Uterus (tissue), 4 donors: ENCODE data around the gene OPRL1. TPM values are rescaled to one million over a fixed set of nuclear protein-coding genes. Genes with fewer than 3 reads are reported as not detected.

ENCODE experiments used
- DNase-seq, 2 donors: peaks; one replicate each; pipeline ENCODE4 v3.0.0-alpha.2; 2019 to 2020
- H3K27ac ChIP-seq, 2 donors: fragments of 200-600 bp; sonication (generic); 1 replicate in 1 of 2; 2 replicates in 1 of 2; pipeline ENCODE4 v1.5.1; 2016 to 2018
- H3K27me3 ChIP-seq, 2 donors: fragments of 200-600 bp; sonication (generic); one replicate each; pipeline ENCODE4 v1.5.1; 2018 to 2019; ENCODE audit warnings: control low read depth in 1 of 2
- H3K36me3 ChIP-seq, 2 donors: fragments of 200-600 bp; sonication (generic); one replicate each; pipeline ENCODE4 v1.5.1; 2019; ENCODE audit warnings: control low read depth in 1 of 2
- H3K4me1 ChIP-seq, 2 donors: fragments of 200-600 bp; sonication (generic); one replicate each; pipeline ENCODE4 v1.5.1; 2018 to 2019; ENCODE audit warnings: control low read depth in 1 of 2
- H3K4me3 ChIP-seq, 2 donors: fragments of 200-600 bp; sonication (generic); 1 replicate in 1 of 2; 2 replicates in 1 of 2; pipeline ENCODE4 v1.5.1; 2018 to 2019; ENCODE audit warnings: mild to moderate bottlenecking in 1 of 2
- H3K9me3 ChIP-seq, 2 donors: fragments of 200-600 bp; sonication (generic); one replicate each; pipeline ENCODE4 v1.5.1; 2019; ENCODE audit warnings: control low read depth in 1 of 2
- POLR2A ChIP-seq, 2 donors: fragments of 450-650 bp; IDR thresholded peaks; one replicate each; pipeline ENCODE4 v1.6.1; 2016; ENCODE audit warnings: antibody characterized with exemption in 2 of 2, mild to moderate bottlenecking in 1 of 2, moderate library complexity in 1 of 2
- intact Hi-C: fragments of 100-400 bp; cut with DNase I; formaldehyde crosslinking; loops from one replicate; pipeline ENCODE4 v1.15.1; 2023; ENCODE audit warnings: low total_unique reads
- total RNA-seq, 4 donors: library from RNA; depleted of rRNA in 3 of 4; stranded (reverse); fragments of >200 nt in 3 of 4; gene quantifications; one replicate each; pipeline versions ENCODE4 v1.1.0 to v1.2.4, GENCODE V29; 2014 to 2023
- TF ChIP-seq, protein P1 (sequence below), 4 experiments: fragments of 200-600 bp in 2 of 4; fragments of 450-650 bp in 2 of 4; sonication (generic) in 2 of 4; IDR thresholded peaks; one replicate each; pipeline ENCODE4 v1.5.1; 2016 to 2019; ENCODE audit warnings: antibody characterized with exemption in 4 of 4, mild to moderate bottlenecking in 2 of 4, moderate library complexity in 1 of 4
- donor health status: DM: yes; HTN: yes; CAD: no.

The OPRL1 gene
- total RNA-seq, 4 donors from 2014 or later = 0.51 to 1.9 (median 0.64) TPM; not detected in 1

- H3K27ac ChIP-seq = no peak overlapping the region
- H3K4me1 ChIP-seq = peaks cover 0 to 13% of the 10 kb centered on the region in 2 donors
- no peak for DNase-seq
- peaks cover 0 to 12% of the 10 kb centered on the region in 2 donors for H3K27me3 ChIP-seq
- H3K36me3 ChIP-seq = no peaks in the 10 kb centered on the region
- no peaks in the 10 kb centered on the region for H3K9me3 ChIP-seq
- TF ChIP-seq, protein P1, sequence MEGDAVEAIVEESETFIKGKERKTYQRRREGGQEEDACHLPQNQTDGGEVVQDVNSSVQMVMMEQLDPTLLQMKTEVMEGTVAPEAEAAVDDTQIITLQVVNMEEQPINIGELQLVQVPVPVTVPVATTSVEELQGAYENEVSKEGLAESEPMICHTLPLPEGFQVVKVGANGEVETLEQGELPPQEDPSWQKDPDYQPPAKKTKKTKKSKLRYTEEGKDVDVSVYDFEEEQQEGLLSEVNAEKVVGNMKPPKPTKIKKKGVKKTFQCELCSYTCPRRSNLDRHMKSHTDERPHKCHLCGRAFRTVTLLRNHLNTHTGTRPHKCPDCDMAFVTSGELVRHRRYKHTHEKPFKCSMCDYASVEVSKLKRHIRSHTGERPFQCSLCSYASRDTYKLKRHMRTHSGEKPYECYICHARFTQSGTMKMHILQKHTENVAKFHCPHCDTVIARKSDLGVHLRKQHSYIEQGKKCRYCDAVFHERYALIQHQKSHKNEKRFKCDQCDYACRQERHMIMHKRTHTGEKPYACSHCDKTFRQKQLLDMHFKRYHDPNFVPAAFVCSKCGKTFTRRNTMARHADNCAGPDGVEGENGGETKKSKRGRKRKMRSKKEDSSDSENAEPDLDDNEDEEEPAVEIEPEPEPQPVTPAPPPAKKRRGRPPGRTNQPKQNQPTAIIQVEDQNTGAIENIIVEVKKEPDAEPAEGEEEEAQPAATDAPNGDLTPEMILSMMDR (IDR thresholded peaks at IDR 0.05) = no peak
- TF ChIP-seq POLR2A (IDR thresholded peaks at IDR 0.05) = no peak
- no peak overlapping the region for H3K4me3 ChIP-seq
- intact Hi-C loops = no loop called here
Observed at GRCh38 chr20:64033981-64034493, 45.8 kb upstream of the OPRL1 start.

DNA sequence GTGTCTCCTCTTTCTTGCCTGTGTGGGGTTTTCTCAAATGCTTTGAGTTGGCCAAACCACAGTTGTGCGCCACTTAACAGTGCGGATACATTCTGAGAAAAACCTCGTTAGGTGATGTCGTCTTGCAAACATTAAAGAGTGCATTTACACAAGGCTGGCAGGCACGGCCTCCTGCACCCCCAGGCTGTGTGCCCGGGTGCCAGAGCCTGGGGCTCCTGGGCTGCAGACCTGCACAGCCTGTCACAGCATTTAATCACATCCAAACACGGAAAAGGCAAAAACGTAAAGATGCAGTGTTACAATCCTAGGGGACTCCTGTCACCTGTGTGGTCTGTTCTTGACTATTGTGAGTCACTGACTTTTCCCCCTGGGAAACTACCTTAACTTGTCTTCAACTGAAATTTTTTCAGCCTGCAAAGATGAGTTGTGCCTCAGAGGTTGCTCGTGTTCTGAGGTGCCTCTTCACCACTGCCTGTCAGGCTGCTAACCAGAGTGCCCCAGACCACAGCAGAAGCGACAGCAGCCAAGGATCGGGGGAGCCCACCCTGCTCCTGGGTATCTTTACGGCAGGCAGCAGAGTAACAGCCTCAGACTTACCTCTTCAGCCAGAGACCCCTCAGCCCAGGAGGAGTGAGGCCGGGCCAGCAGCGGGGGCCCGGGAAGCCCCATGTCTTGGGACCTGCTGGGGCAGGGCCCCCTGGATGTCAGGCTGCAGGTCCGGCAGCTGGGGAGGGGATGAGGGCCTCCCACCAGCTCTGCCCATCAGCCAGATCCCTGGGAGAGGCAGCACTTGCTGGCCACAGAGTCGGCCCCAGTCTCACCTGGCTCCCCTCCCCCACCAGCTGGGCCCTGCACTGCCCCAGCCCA, 44.6 kb upstream of the OPRL1 start:
- no peak overlapping the region for H3K4me3 ChIP-seq
- H3K27ac ChIP-seq = no peak overlapping the region
- H3K9me3 ChIP-seq = no peaks in the 10 kb centered on the region
- no peak for DNase-seq
- H3K36me3 ChIP-seq = no peaks in the 10 kb centered on the region
- peaks cover 0 to 21% of the 10 kb centered on the region in 2 donors for H3K27me3 ChIP-seq
- intact Hi-C loops = no loop called here
- TF ChIP-seq, protein P1 (IDR thresholded peaks at IDR 0.05) = no peak
- TF ChIP-seq POLR2A (IDR thresholded peaks at IDR 0.05) = no peak
- peaks cover 0 to 16% of the 10 kb centered on the region in 2 donors for H3K4me1 ChIP-seq

- H3K36me3 ChIP-seq = no peaks in the 10 kb centered on the region
- TF ChIP-seq, protein P1 (IDR thresholded peaks at IDR 0.05) = no peak
- no peak for TF ChIP-seq POLR2A (IDR thresholded peaks at IDR 0.05)
- no peak for DNase-seq
- H3K9me3 ChIP-seq = no peaks in the 10 kb centered on the region
- H3K27ac ChIP-seq = no peak within 1 kb of the TSS
- H3K4me3 ChIP-seq = no peak within 1 kb of the TSS
- intact Hi-C loops = no loop called here
- H3K4me1 ChIP-seq = peaks cover 0 to 16% of the 10 kb centered on the region in 2 donors
- H3K27me3 ChIP-seq = peaks cover 0 to 27% of the 10 kb centered on the region in 2 donors
Observed at GRCh38 chr20:64035933-64036345, 43.9 kb upstream of the OPRL1 start, which contains the start of gene C20orf204. Gene C20orf204, plus strand, starts transcription at chr20:64036182. Its CDS starts 142 bp downstream, at chr20:64036324.

DNA sequence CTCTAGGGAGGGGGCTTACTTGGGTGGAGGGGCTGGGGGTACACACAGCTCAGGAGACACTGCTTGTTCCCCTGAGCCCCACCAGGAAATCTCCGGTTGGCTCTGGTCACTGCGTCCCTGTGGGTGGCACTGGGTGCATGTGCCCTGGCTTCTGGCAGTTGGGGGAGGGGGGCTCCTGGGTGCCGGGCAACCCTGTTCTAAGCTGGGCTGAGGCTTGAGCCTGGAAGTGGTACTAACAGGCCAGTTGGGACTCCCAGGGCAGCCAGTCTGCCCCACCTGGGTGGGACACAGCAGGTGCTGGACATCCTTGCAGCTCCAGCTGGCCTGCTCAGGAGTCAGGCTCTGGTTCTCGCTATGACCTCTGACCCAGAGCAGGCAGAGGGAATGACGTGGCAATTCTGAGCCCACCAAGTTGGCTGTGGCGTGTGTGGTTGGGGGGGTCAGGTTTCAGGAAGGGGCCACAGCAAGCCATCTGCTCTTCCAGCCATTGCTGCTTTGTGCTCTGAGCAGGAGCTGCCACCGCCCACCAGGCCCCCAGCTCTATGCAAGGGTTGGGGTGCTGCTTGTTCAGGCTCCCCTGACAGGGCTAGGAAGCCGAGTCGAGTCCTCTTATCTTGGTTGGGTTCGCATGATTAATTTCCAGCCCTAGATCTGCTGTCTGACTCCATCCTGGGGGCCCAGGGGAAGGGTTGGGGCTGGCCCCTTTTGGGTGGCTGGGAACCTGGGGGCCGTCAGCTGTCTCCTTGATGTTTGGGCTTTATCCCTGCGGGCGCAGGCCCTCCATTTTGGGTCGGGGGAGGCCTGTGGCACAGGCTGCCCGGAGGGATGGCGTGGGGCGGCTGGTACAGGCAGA, 43.3 kb upstream of the OPRL1 start:
- no peak for TF ChIP-seq POLR2A (IDR thresholded peaks at IDR 0.05)
- TF ChIP-seq, protein P1 (IDR thresholded peaks at IDR 0.05) = no peak
- H3K4me3 ChIP-seq = no peak overlapping the region
- no peaks in the 10 kb centered on the region for H3K9me3 ChIP-seq
- intact Hi-C loops = no loop called here
- H3K36me3 ChIP-seq = no peaks in the 10 kb centered on the region
- H3K27ac ChIP-seq = no peak overlapping the region
- H3K4me1 ChIP-seq = peaks cover 0 to 16% of the 10 kb centered on the region in 2 donors
- DNase-seq = no peak
- peaks cover 0 to 33% of the 10 kb centered on the region in 2 donors for H3K27me3 ChIP-seq
